Stimulated activated CD4-positive, alpha-beta T cell treated with anti-CD3 and anti-CD28 coated beads, Interleukin-4, amount 100 ng/mL, for 4 hours (primary cell): ENCODE measurements around the gene SMCO4.
A peak's percentile ranks its signal among the peaks of the same experiment; 100 is the strongest.
"Not testable (repeated sequence)": the region's sequence is repeated elsewhere in the genome, so short reads cannot be mapped to it uniquely, and the experiment has no call there.

Experiments
- DNase-seq, 2 experiments: peaks; one replicate each; pipeline ENCODE4 v3.0.0-alpha.2; 2020

SMCO4 gene

DNA sequence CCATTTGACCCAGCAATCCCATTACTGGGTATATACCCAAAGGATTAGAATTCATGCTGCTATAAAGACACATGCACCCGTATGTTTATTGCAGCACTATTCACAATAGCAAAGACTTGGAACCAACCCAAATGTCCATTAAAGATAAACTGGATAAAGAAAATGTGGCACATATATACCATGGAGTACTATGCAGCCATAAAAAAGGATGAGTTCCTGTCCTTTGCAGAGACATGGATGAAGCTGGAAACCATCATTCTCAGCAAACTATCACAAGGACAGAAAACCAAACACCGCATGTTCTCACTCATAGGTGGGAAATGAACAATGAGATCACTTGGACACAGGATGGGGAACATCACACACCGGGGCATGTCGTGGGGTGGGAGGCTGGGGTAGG lies 79.5 kb downstream of the SMCO4 start:
- not testable (repeated sequence) for DNase-seq

DNA sequence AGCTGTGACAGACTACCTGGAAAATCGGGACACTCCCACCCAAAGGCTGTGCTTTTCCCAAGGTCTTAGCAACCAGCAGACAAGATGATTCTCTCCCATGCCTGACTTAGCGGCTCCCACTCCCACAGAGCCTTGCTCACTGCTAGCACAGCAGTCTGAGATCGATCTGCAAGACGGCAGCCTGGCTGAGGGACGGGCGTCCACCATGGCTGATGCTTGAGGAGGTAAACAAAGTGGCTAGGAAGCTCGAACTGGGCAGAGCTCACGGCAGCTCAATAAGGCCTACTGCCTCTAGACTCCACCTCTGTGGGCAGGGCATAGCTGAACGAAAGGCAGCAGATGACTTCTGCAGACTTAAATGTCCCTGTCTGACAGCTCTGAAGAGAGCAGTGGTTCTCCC lies 84.9 kb downstream of the SMCO4 start:
- no peak for DNase-seq

DNA sequence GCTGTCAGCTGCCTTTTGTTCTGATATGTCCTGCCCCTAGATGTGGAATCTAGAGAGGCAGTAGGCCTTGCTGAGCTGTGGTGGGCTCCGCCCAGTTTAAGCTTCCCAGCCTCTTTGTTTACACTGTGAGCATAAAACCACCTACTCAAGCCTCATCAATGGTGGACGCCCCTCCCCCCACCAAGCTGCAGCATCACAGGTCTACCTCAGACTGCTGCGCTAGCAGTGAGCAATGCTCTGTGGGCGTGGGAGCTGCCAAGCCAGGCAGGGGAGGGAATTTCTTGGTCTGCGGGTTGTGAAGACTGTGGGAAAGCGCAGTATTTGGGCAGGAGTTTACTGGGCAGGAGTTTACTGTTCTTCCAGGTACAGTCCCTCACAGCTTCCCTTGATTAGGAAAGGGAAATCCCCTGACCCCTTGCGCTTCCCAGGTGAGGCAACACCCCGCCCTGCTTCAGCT lies 98.5 kb downstream of the SMCO4 start:
- peak; percentile 2 to 8 for DNase-seq

DNA sequence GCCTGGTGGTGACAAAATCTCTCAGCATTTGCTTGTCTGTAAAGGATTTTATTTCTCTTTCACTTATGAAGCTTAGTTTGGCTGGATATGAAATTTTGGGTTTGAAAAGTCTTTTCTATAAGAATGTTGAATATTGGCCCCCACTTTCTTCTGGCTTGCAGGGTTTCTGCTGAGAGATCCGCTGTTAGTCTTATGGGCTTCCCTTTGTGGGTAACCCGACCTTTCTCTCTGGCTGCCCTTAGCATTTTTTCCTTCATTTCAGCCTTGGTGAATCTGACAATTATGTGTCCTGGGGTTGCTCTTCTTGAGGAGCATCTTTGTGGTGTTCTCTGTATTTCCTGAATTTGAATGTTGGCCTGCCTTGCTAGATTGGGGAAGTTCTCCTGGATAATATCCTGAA lies 100.0 kb downstream of the SMCO4 start:
- not testable (repeated sequence) for DNase-seq

DNA sequence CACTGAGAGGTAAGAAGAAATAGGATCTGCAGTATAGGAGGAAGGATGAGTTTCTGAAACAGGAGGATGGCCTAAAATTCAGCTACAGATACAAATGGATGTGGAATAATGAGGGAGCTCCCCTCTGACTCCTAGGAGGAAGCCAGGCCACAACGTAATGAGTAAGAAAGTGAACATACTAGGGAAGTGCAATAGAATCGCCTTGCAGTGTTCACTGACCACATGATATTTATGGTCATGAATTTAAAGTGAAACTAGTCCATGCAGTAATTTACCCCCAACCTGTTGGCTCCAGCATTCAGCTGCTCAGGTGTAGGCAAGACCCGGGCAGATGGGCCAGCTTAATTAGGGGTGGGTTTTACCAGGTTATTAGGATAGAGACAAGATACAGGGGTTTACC lies 110.9 kb downstream of the SMCO4 start:
- no peak for DNase-seq
